ENCODE results near the gene HYCC2. TPM values are rescaled to one million over a fixed set of nuclear protein-coding genes. Genes with fewer than 3 reads are reported as not detected.

The HYCC2 gene
- total RNA-seq, 1 donor from 2014 or later, result 36.7 TPM

GRCh38 chr2:201024518-201024917, 47.0 kb downstream of the HYCC2 start:
- no peak overlapping the region for H3K4me3 ChIP-seq
- peaks cover 37% of the 10 kb centered on the region for H3K36me3 ChIP-seq
- DNase-seq (no peak), ATAC-seq (no peak)
- H3K27me3 ChIP-seq (ENCODE audit: low read depth), result no peaks in the 10 kb centered on the region
- no peaks in the 10 kb centered on the region for H3K4me1 ChIP-seq
- H3K27ac ChIP-seq, result no peak overlapping the region
- intact Hi-C loops (cut with DNase I), result no loop called here
- no peak for TF ChIP-seq CTCF (IDR thresholded peaks at IDR 0.05)
- no peaks in the 10 kb centered on the region for H3K9me3 ChIP-seq

GRCh38 chr2:201021914-201022313, 49.6 kb downstream of the HYCC2 start:
- Histone ChIP-seq H3K4me3 (no peak overlapping the region), H3K9me3 (no peaks in the 10 kb centered on the region), H3K4me1 (no peaks in the 10 kb centered on the region), H3K36me3 (peaks cover 42% of the 10 kb centered on the region), H3K27me3 (ENCODE audit: low read depth) (no peaks in the 10 kb centered on the region), H3K27ac (no peak overlapping the region)
- intact Hi-C loops (cut with DNase I), result no loop called here
- DNase-seq (no peak), ATAC-seq (no peak)
- no peak for TF ChIP-seq CTCF (IDR thresholded peaks at IDR 0.05)

Other genes with a start within 250 kb of the HYCC2 start
- gene CLK1, start 207.0 kb downstream of the HYCC2 start, total RNA-seq, result 132 TPM
- 35.0 TPM for gene PPIL3, start 182.6 kb downstream of the HYCC2 start, total RNA-seq
- gene NIF3L1, start 182.3 kb downstream of the HYCC2 start, total RNA-seq, result 20.5 TPM
- gene ORC2, start 108.0 kb downstream of the HYCC2 start, total RNA-seq, result 28.6 TPM
- 73.8 TPM for gene NDUFB3, start 330 bp upstream of the HYCC2 start, total RNA-seq
- 345 TPM for gene CFLAR, start 44.5 kb upstream of the HYCC2 start, total RNA-seq
- gene CASP10, start 111.5 kb upstream of the HYCC2 start, total RNA-seq, result 26.7 TPM
- gene CASP8, start 188.9 kb upstream of the HYCC2 start, total RNA-seq, result 44.2 TPM

All from lower lobe of right lung (tissue), 2 donors.